HCT116 (cell line): ENCODE results near the gene CPLANE2.

Experiments
- CTCF ChIP-seq, 3 experiments: fragments of 200-600 bp in 1 of 3; sonication (generic) in 1 of 3; IDR thresholded peaks in 2 of 3; conservative IDR thresholded peaks in 1 of 3; 2 replicates each; pipeline ENCODE4 v1.5.1; 2012 to 2017; ENCODE audit warnings: low read depth in 2 of 3, low read length in 2 of 3, antibody characterized with exemption in 1 of 3, borderline replicate concordance in 1 of 3, control low read depth in 1 of 3, mild to moderate bottlenecking in 1 of 3, mixed read lengths in 1 of 3, mixed run types in 1 of 3, moderate library complexity in 1 of 3; ENCODE audit not compliant: insufficient read depth in 1 of 3
- EZH2 ChIP-seq: fragments of 200-600 bp; sonication (generic); IDR thresholded peaks from 2 replicates; pipeline ENCODE4 v1.6.1; 2017; ENCODE audit warnings: antibody characterized with exemption, mixed run types
- JUND ChIP-seq: IDR thresholded peaks from 2 replicates; pipeline ENCODE4 v1.6.1; 2012
- POLR2A ChIP-seq: IDR thresholded peaks from 2 replicates; pipeline ENCODE4 v1.7.0; 2011; ENCODE audit warnings: borderline replicate concordance; ENCODE audit not compliant: insufficient read depth, insufficient read length; ENCODE audit errors: extremely low read depth
- POLR2AphosphoS5 ChIP-seq: IDR thresholded peaks from 2 replicates; pipeline ENCODE4 v1.6.1; 2011; ENCODE audit warnings: mild to moderate bottlenecking, low read depth, low read length, moderate library complexity
- REST ChIP-seq: IDR thresholded peaks from 2 replicates; pipeline ENCODE4 v1.6.1; 2012; ENCODE audit warnings: low read depth
- SRF ChIP-seq: IDR thresholded peaks from 2 replicates; pipeline ENCODE4 v1.6.1; 2012; ENCODE audit warnings: low read depth
- TCF7L2 ChIP-seq: IDR thresholded peaks from 2 replicates; pipeline ENCODE4 v1.7.0; 2011; ENCODE audit warnings: borderline replicate concordance, inconsistent platforms; ENCODE audit not compliant: insufficient read depth, insufficient read length; ENCODE audit errors: extremely low read depth
- YY1 ChIP-seq: IDR thresholded peaks from 2 replicates; pipeline ENCODE4 v1.6.1; 2011; ENCODE audit warnings: low read length, low read depth, moderate library complexity, mild to moderate bottlenecking; ENCODE audit not compliant: insufficient replicate concordance; ENCODE audit errors: extremely low read depth
- ZBTB33 ChIP-seq: IDR thresholded peaks from 2 replicates; pipeline ENCODE4 v1.6.1; 2011; ENCODE audit warnings: mild to moderate bottlenecking, low read length, moderate library complexity; ENCODE audit not compliant: insufficient replicate concordance; ENCODE audit errors: extremely low read depth
- ZNF274 ChIP-seq: fragments of 200-500 bp; sonication (Bioruptor generic); IDR thresholded peaks from 2 replicates; pipeline ENCODE4 v1.6.1; 2014; ENCODE audit warnings: mild to moderate bottlenecking, low read depth, low read length, inconsistent platforms

- TF ChIP-seq YY1, result no peak
- no peak for TF ChIP-seq POLR2A
- TF ChIP-seq JUND, result no peak
- TF ChIP-seq CTCF (IDR thresholded peaks at IDR 0.05 in 2 of 3, conservative IDR thresholded peaks at IDR 0.05 in 1 of 3; ENCODE audit: borderline replicate concordance in 1 of 3, insufficient read depth in 1 of 3, low read depth in 2 of 3, low read length in 2 of 3), result no peak
- TF ChIP-seq ZBTB33, result no peak
- 0 out of 2 replicates have a peak, but pooled peaks have one; percentile 2 for TF ChIP-seq POLR2AphosphoS5
- no peak for TF ChIP-seq SRF
- TF ChIP-seq REST, result no peak
- TF ChIP-seq ZNF274, result no peak
- TF ChIP-seq EZH2, result no peak
- no peak for TF ChIP-seq TCF7L2
These were observed 52.3 kb downstream of the CPLANE2 start for GRCh38 chr1:16184557-16185303.
